ENCODE measurements around the gene C14orf93. TPM values are rescaled to one million over a fixed set of nuclear protein-coding genes. Genes with fewer than 3 reads are reported as not detected.

Gene C14orf93
- total and polyA plus RNA-seq, 7 experiments from 2014 or later: 5.7 to 20.5 (median 11.5) TPM

- Mint-ChIP-seq H3K4me1 (peaks cover 0 to 5% (median 3%) of the 10 kb centered on the region in 7 donors), H3K27me3 (no peaks in the 10 kb centered on the region), H3K36me3 (peaks cover 0 to 13% (median 4%) of the 10 kb centered on the region in 5 donors), H3K4me3 (no peak overlapping the region), H3K27ac (no peak overlapping the region), H3K9me3 (no peaks in the 10 kb centered on the region)
- Histone ChIP-seq H3K36me3 (ENCODE audit: control insufficient read depth in 2 of 3, insufficient read depth in 3 of 3, low read length in 3 of 3) (peaks cover 0 to 15% (median 4%) of the 10 kb centered on the region in 3 experiments), H3K27ac (ENCODE audit: low read depth, low read length) (no peak overlapping the region), H3K27me3 (ENCODE audit: control insufficient read depth in 2 of 2, insufficient read depth in 2 of 2, low read length in 2 of 2) (no peaks in the 10 kb centered on the region), H3K9me3 (ENCODE audit: control insufficient read depth in 2 of 3, low read length in 3 of 3) (no peaks in the 10 kb centered on the region), H3K4me1 (ENCODE audit: control insufficient read depth in 2 of 2, insufficient read depth in 2 of 2, low read length in 2 of 2) (no peaks in the 10 kb centered on the region), H3K4me3 (ENCODE audit: low read length) (no peak overlapping the region)
- CTCF ChIA-PET: interaction anchor here (0.7 to 10.0 kb wide), 11 partner anchors 11 to 1077 kb away, joined by 3 to 199 read pairs (median 8); partner anchors contain the start of genes AJUBA and CDH24
- POLR2A ChIA-PET: interaction anchor here (0.5 to 3.4 kb wide), 9 partner anchors 10 to 62 kb away, joined by 3 to 39 read pairs (median 4); partner anchors contain the start of genes CDH24 and PSMB5
- intact Hi-C loops (cut with micrococcal nuclease): no loop called here
- ATAC-seq: no peak
- DNase-seq: no peak
Measured at GRCh38 chr14:22995889-22996625, 13.9 kb downstream of the C14orf93 start.

DNA sequence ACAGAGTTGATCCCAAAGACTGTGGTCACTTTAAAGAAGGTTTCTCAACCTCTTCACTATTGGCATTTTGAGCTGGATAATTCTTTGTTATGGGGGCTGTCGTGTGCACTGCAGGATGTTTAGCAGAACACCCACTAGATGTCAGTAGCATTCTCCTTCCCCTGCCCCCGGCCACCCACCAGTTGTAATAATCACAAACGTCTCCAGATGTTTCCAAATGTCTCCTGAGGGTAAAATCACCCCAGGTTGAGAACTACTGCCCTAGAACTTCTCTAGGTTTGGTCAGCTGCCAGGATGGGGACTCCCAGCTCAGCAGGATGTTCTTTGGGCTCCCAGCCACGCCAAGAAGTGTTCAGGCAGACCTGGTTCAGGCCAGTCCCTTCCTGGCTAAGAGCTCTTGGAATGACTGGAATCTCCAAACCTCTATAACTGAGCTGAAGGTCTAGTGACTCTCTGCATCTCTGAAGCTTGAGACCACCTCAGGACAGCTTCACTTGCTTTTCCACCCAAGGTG is 15.1 kb downstream of the C14orf93 start:
- no peaks in the 10 kb centered on the region for H3K27me3 ChIP-seq (ENCODE audit: control insufficient read depth in 2 of 2, insufficient read depth in 2 of 2, low read length in 2 of 2)
- H3K4me1 Mint-ChIP-seq: peaks cover 0 to 5% (median 3%) of the 10 kb centered on the region in 7 donors
- ChIA-PET POLR2A (interaction anchor here (0.6 to 3.4 kb wide), 11 partner anchors 9 to 485 kb away, joined by 3 to 39 read pairs (median 5); partner anchors contain the start of genes AJUBA and CDH24), CTCF (interaction anchor here (0.6 to 10.0 kb wide), 21 partner anchors 10 to 222 kb away, joined by 3 to 199 read pairs (median 7); partner anchors contain the start of genes AJUBA, CDH24 and PRMT5)
- no peak overlapping the region for H3K4me3 ChIP-seq (ENCODE audit: low read length)
- peaks cover 0 to 15% (median 4%) of the 10 kb centered on the region in 3 experiments for H3K36me3 ChIP-seq (ENCODE audit: control insufficient read depth in 2 of 3, insufficient read depth in 3 of 3, low read length in 3 of 3)
- H3K9me3 ChIP-seq (ENCODE audit: control insufficient read depth in 2 of 3, low read length in 3 of 3): no peaks in the 10 kb centered on the region
- no peak overlapping the region for H3K27ac ChIP-seq (ENCODE audit: low read depth, low read length)
- H3K27me3 Mint-ChIP-seq: no peaks in the 10 kb centered on the region
- no peaks in the 10 kb centered on the region for H3K9me3 Mint-ChIP-seq
- H3K27ac Mint-ChIP-seq: no peak overlapping the region
- no peak overlapping the region for H3K4me3 Mint-ChIP-seq
- no peaks in the 10 kb centered on the region for H3K4me1 ChIP-seq (ENCODE audit: control insufficient read depth in 2 of 2, insufficient read depth in 2 of 2, low read length in 2 of 2)
- DNase-seq (peak in 5 of 9 donors; percentile 39 to 61 (median 53)), ATAC-seq (peak; percentile 79)
- intact Hi-C loops (cut with micrococcal nuclease): loop anchor here (1.0 to 5.0 kb wide), 3 partner anchors 9 to 63 kb away; no protein-coding TSS in a partner anchor
- H3K36me3 Mint-ChIP-seq: peaks cover 0 to 16% (median 4%) of the 10 kb centered on the region in 5 donors

GRCh38 chr14:22993517-22993916 is 16.4 kb downstream of the C14orf93 start:
- DNase-seq (no peak), ATAC-seq (no peak)
- Histone ChIP-seq H3K4me3 (ENCODE audit: low read length) (no peak overlapping the region), H3K27ac (ENCODE audit: low read depth, low read length) (no peak overlapping the region), H3K9me3 (ENCODE audit: control insufficient read depth in 2 of 3, low read length in 3 of 3) (no peaks in the 10 kb centered on the region), H3K36me3 (ENCODE audit: control insufficient read depth in 2 of 3, insufficient read depth in 3 of 3, low read length in 3 of 3) (peaks cover 0 to 21% (median 4%) of the 10 kb centered on the region in 3 experiments), H3K27me3 (ENCODE audit: control insufficient read depth in 2 of 2, insufficient read depth in 2 of 2, low read length in 2 of 2) (no peaks in the 10 kb centered on the region), H3K4me1 (ENCODE audit: control insufficient read depth in 2 of 2, insufficient read depth in 2 of 2, low read length in 2 of 2) (no peaks in the 10 kb centered on the region)
- no peaks in the 10 kb centered on the region for H3K9me3 Mint-ChIP-seq
- ChIA-PET POLR2A (interaction anchor here (0.7 to 3.4 kb wide), 5 partner anchors 13 to 1678 kb away, joined by 3 to 39 read pairs (median 4); no protein-coding TSS in a partner anchor), CTCF (interaction anchor here (1.3 to 10.0 kb wide), 9 partner anchors 13 to 75 kb away, joined by 3 to 199 read pairs (median 5); partner anchors contain the start of gene CDH24)
- H3K4me3 Mint-ChIP-seq: no peak overlapping the region
- H3K27ac Mint-ChIP-seq: peak overlapping the region in 2 of 9 donors; percentile 36 to 70
- peaks cover 0 to 5% (median 3%) of the 10 kb centered on the region in 7 donors for H3K4me1 Mint-ChIP-seq
- peaks cover 0 to 24% (median 0%) of the 10 kb centered on the region in 5 donors for H3K36me3 Mint-ChIP-seq
- no peaks in the 10 kb centered on the region for H3K27me3 Mint-ChIP-seq
- intact Hi-C loops (cut with micrococcal nuclease): loop anchor here in 1 of 2 donors (5.0 kb wide), 1 partner anchor 34 kb away; no protein-coding TSS in a partner anchor

GRCh38 chr14:22991852-22992251 is 18.1 kb downstream of the C14orf93 start:
- H3K9me3 Mint-ChIP-seq: no peaks in the 10 kb centered on the region
- H3K36me3 Mint-ChIP-seq: peaks cover 0 to 33% (median 4%) of the 10 kb centered on the region in 5 donors
- intact Hi-C loops (cut with micrococcal nuclease): loop anchor here in 1 of 2 donors (5.0 kb wide), 1 partner anchor 35 kb away; no protein-coding TSS in a partner anchor

DNA sequence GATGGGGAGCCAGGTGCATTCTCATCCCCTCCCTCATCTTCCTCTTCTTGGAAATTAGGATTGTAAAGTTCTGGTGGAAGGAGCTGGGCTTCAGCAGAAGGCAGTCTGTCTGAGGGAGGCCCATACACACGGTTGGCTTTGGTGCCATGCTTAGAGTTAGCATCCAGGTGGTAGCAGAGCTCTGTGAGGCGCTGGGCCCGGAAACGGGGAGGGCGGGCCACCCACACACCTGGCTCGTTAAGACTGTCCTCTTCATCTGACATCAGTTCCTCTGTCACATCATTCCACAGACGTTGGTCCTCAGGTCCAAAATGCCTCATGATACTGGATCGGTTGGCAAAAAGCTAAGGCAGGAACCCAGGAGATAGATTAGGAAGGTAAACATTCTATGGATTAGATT is 22.7 kb downstream of the C14orf93 start:
- no peak overlapping the region for H3K4me3 ChIP-seq (ENCODE audit: low read length)
- peaks cover 0 to 5% (median 0%) of the 10 kb centered on the region in 7 donors for H3K4me1 Mint-ChIP-seq
- H3K4me3 Mint-ChIP-seq: no peak overlapping the region
- CTCF ChIA-PET: interaction anchor here (1.0 to 9.4 kb wide), 16 partner anchors 9 to 398 kb away, joined by 3 to 264 read pairs (median 8); partner anchors contain the start of genes CDH24, DAD1, HAUS4 and PRMT5
- no peaks in the 10 kb centered on the region for H3K9me3 Mint-ChIP-seq
- H3K36me3 ChIP-seq (ENCODE audit: control insufficient read depth in 2 of 3, insufficient read depth in 3 of 3, low read length in 3 of 3): peaks cover 0 to 27% (median 0%) of the 10 kb centered on the region in 3 experiments
- ATAC-seq (no peak), DNase-seq (no peak)
- H3K27ac ChIP-seq (ENCODE audit: low read depth, low read length): no peak overlapping the region
- POLR2A ChIA-PET: interaction anchor here (0.7 to 9.2 kb wide), 4 partner anchors 19 to 468 kb away, joined by 3 to 76 read pairs (median 4); partner anchors contain the start of gene CDH24
- no peaks in the 10 kb centered on the region for H3K27me3 Mint-ChIP-seq
- H3K27me3 ChIP-seq (ENCODE audit: control insufficient read depth in 2 of 2, insufficient read depth in 2 of 2, low read length in 2 of 2): no peaks in the 10 kb centered on the region
- H3K36me3 Mint-ChIP-seq: peaks cover 0 to 20% (median 0%) of the 10 kb centered on the region in 5 donors
- no peaks in the 10 kb centered on the region for H3K9me3 ChIP-seq (ENCODE audit: control insufficient read depth in 2 of 3, low read length in 3 of 3)
- H3K27ac Mint-ChIP-seq: no peak overlapping the region
- intact Hi-C loops (cut with micrococcal nuclease): loop anchor here (5.0 to 10.0 kb wide), 3 partner anchors 40 to 200 kb away; partner anchors contain the start of gene SLC7A8 (in 1 of the 2)
- peaks cover 0 to 5% of the 10 kb centered on the region in 2 donors for H3K4me1 ChIP-seq (ENCODE audit: control insufficient read depth in 2 of 2, insufficient read depth in 2 of 2, low read length in 2 of 2)

More at GRCh38 chr14:22991852-22992251, 18.1 kb downstream of the C14orf93 start:
- H3K4me1 ChIP-seq (ENCODE audit: control insufficient read depth in 2 of 2, insufficient read depth in 2 of 2, low read length in 2 of 2): no peaks in the 10 kb centered on the region
- no peaks in the 10 kb centered on the region for H3K27me3 ChIP-seq (ENCODE audit: control insufficient read depth in 2 of 2, insufficient read depth in 2 of 2, low read length in 2 of 2)
- POLR2A ChIA-PET: interaction anchor here (2.1 kb wide), 1 partner anchor 15 kb away, joined by 11 read pairs; no protein-coding TSS in a partner anchor
- ATAC-seq (no peak), DNase-seq (no peak)
- H3K9me3 ChIP-seq (ENCODE audit: control insufficient read depth in 2 of 3, low read length in 3 of 3): no peaks in the 10 kb centered on the region
- peaks cover 0 to 26% (median 4%) of the 10 kb centered on the region in 3 experiments for H3K36me3 ChIP-seq (ENCODE audit: control insufficient read depth in 2 of 3, insufficient read depth in 3 of 3, low read length in 3 of 3)
- no peak overlapping the region for H3K4me3 ChIP-seq (ENCODE audit: low read length)
- Mint-ChIP-seq H3K4me1 (peaks cover 0 to 5% (median 3%) of the 10 kb centered on the region in 7 donors), H3K27me3 (no peaks in the 10 kb centered on the region), H3K27ac (no peak overlapping the region), H3K4me3 (no peak overlapping the region)
- CTCF ChIA-PET: interaction anchor here (1.7 to 10.0 kb wide), 3 partner anchors 17 to 67 kb away, joined by 3 to 199 read pairs (median 5); partner anchors contain the start of gene CDH24
- no peak overlapping the region for H3K27ac ChIP-seq (ENCODE audit: low read depth, low read length)
